ENCODE measurements around the gene ADAMTS16.
"Not testable (repeated sequence)": the region's sequence is repeated elsewhere in the genome, so short reads cannot be mapped to it uniquely, and the experiment has no call there.

Gene ADAMTS16, protein sequence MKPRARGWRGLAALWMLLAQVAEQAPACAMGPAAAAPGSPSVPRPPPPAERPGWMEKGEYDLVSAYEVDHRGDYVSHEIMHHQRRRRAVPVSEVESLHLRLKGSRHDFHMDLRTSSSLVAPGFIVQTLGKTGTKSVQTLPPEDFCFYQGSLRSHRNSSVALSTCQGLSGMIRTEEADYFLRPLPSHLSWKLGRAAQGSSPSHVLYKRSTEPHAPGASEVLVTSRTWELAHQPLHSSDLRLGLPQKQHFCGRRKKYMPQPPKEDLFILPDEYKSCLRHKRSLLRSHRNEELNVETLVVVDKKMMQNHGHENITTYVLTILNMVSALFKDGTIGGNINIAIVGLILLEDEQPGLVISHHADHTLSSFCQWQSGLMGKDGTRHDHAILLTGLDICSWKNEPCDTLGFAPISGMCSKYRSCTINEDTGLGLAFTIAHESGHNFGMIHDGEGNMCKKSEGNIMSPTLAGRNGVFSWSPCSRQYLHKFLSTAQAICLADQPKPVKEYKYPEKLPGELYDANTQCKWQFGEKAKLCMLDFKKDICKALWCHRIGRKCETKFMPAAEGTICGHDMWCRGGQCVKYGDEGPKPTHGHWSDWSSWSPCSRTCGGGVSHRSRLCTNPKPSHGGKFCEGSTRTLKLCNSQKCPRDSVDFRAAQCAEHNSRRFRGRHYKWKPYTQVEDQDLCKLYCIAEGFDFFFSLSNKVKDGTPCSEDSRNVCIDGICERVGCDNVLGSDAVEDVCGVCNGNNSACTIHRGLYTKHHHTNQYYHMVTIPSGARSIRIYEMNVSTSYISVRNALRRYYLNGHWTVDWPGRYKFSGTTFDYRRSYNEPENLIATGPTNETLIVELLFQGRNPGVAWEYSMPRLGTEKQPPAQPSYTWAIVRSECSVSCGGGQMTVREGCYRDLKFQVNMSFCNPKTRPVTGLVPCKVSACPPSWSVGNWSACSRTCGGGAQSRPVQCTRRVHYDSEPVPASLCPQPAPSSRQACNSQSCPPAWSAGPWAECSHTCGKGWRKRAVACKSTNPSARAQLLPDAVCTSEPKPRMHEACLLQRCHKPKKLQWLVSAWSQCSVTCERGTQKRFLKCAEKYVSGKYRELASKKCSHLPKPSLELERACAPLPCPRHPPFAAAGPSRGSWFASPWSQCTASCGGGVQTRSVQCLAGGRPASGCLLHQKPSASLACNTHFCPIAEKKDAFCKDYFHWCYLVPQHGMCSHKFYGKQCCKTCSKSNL

GRCh38 chr5:5139777-5140478, at the start of gene ADAMTS16:
Gene ADAMTS16 (plus strand): TSS chr5:5140330. CDS start chr5:5140468, 138 bp downstream.
- DNase-seq (ENCODE audit: low read depth in 2 of 2), result no peak

DNA sequence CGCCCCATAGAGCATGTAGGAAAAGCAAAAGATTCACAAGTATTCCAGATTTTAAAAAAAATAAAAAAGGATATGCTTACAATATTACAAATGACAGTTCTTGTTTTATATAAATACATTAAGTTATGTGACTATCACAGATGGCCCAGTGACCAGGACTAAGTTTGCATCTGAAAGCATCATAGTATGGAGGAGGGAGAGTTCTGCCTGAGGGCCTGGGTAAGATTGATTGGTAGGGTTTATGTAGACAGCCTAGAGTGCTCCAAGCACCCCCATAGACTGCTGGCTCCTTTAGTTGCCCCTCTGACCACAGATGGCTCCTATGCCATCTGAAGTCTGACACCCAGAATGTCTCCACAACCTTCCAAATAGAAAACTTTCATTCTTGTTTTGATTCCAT, 48.0 kb upstream of the ADAMTS16 start:
- no peak for DNase-seq (ENCODE audit: low read depth in 2 of 2)

GRCh38 chr5:5100635-5101034, 39.5 kb upstream of the ADAMTS16 start:
- DNase-seq (ENCODE audit: low read depth in 2 of 2), result no peak

DNA sequence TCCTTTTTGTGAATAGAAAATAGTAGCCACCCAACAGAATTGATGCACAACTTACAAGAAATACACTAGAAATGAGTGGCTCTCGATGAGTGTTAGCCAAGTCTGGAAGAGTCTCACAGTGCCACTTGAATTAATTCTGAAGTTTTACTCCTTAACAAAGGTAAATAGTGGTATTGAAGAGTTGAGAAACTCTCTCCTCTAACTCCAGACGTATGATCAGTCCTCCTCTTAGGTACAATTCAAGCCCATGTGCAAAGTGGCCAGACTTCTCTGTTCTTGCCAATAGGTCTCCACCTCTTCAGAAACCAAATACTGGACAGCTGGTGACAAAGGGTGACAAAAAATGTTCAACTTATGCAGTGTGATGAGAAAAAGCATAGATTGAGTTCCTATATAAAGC, 38.5 kb upstream of the ADAMTS16 start:
- DNase-seq (ENCODE audit: low read depth in 2 of 2), result no peak

DNA sequence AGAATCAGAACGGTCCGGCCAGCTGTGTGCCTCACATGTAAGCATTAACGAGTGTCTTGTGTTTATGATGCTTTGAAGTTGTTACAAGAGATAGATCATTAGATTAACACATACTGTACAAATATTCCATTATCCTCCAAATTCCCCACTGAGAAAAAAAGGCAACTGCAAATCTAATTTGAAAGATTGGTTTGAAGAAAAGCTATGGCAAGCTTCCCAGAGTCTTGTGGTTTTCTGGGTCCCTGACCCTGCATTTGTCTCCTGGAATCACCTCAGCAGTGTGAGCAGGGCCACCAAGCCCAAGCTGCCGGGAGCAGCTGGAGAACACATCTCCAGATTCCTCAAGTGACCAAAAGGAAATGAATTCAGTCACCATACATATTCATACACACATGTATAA, 36.9 kb upstream of the ADAMTS16 start:
- no peak for DNase-seq (ENCODE audit: low read depth in 2 of 2)

DNA sequence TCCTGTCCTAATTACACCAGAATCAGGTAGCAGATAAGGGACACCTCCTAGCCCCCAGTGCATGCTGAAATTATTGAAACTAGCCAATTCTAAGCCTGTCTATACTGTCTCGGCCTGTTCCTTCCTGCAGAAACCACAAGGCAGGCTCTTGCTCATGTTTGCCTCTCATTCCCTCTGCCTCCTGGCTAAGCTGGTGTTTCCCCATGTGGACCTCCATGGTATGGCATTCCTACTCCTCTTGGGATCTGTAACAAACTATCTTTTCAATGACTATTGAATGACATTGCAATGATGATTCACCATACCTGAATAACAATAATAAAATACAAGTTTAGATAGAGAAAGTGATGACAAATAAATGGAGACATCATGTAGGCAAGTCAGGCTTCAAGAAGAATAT, 35.6 kb upstream of the ADAMTS16 start:
- DNase-seq (ENCODE audit: low read depth in 2 of 2), result no peak

- DNase-seq (ENCODE audit: low read depth in 2 of 2), result no peak
These were observed 34.6 kb upstream of the ADAMTS16 start for GRCh38 chr5:5105531-5105930.

DNA sequence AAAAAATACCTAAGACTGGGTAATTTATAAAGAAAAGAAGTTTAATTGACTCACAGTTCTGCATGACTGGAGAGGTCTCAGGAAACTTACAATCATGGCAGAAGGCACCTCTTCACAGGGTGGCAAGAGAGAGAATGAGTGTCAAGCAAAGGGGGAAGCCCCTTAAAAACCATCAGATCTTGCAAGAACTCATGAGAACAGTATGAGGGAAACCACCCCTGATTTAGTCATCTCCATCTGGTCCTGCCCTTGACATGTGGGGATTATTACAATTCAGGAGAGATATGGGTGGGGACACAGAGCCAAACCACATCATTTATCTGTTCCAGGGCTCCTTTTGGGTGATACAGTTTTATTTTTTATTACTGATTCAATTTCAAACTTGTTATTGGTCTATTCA, 23.2 kb upstream of the ADAMTS16 start:
- no peak for DNase-seq (ENCODE audit: low read depth in 2 of 2)

- no peak for DNase-seq (ENCODE audit: low read depth in 2 of 2)
These were observed 17.4 kb upstream of the ADAMTS16 start for GRCh38 chr5:5122776-5123175.

DNA sequence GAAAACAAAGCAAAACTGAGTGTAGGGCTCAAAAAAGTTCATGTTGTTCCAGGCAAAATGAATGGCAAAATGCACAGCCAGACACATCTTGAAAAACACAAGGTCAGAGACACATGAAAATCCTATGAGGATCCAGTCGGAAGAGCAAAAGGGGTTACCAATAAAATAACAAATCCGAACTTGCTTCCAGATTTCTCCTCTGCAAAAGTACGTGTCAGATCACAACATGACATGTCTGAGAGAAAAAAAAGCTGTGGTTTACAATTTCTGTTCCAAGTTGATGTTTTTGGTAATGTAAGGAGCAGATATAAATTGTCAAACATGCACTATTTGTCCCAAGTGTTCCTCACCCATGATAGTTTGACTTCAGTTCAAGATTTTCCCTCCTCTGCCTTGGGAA, 15.9 kb upstream of the ADAMTS16 start:
- DNase-seq (ENCODE audit: low read depth in 2 of 2), result no peak

GRCh38 chr5:5126444-5126843, 13.7 kb upstream of the ADAMTS16 start:
- DNase-seq (ENCODE audit: low read depth in 2 of 2), result no peak

- DNase-seq (ENCODE audit: low read depth in 2 of 2), result no peak
These were observed 11.4 kb upstream of the ADAMTS16 start for GRCh38 chr5:5128766-5129165.

DNA sequence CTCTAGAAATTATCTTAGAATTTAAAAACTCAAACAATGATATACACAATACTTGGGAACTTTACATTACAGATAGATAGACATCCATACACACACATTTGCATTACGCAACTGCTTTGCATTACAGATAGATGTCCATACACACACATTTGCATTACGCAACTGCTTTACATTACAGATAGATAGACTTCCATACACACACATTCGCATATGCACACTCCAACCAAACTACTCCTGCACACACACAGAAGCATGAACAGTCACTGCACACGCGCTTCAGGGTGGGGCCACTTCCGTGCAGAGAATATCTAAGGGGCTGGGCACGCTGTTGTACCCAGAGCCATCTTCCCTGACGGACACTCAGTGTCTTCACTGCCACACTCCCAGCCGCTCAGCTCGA, 7.9 kb upstream of the ADAMTS16 start:
- no peak for DNase-seq (ENCODE audit: low read depth in 2 of 2)

- DNase-seq (ENCODE audit: low read depth in 2 of 2), result no peak
These were observed 7.3 kb upstream of the ADAMTS16 start for GRCh38 chr5:5132693-5133295.

DNA sequence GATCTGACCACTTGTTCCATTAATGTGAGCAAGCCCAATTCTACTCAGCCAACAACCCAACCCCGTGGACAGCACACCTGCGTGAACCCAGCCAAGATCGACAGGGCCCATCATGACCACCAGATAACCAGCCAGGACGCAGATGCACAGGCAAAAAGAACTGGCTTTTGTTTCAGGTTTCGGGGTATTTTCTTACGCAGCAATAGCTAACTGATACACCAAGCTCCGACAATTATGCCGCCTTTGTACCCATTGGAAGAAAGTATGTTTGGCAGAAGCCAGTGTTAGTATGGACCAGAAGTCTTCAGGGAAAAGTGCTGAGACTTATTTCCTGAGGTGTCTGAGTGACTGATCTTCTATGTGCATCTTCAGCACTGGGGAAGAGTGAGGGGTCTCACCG, 6.0 kb upstream of the ADAMTS16 start:
- no peak for DNase-seq (ENCODE audit: low read depth in 2 of 2)

GRCh38 chr5:5135957-5136676, 4.0 kb upstream of the ADAMTS16 start:
- DNase-seq (ENCODE audit: low read depth in 2 of 2), result no peak

- DNase-seq (ENCODE audit: low read depth in 2 of 2), result not testable (repeated sequence)
These were observed 2.3 kb upstream of the ADAMTS16 start for GRCh38 chr5:5137851-5138250.

DNA sequence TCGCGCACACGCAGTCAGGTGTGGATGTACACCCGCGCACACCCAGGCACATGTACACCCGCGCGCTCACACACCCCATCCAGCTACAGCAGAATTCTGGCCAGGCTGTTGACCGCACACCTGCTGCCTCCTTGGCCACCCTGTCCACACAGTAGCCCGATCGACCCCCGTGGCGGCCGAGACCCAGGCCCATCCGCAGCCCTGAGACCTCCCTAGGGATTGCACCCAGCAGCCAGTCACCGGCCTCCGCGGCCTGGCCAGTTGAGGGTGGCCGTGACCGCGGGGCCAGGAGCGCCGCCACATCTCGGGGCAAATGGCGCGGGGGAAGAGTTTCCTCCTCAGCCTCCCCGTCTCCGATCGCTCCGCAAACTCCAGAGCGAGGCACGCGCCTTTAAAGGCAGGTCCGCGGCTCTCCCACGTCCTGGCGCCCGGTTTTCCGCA, 774 bp upstream of the ADAMTS16 start:
- no peak for DNase-seq (ENCODE audit: low read depth in 2 of 2)

GRCh38 chr5:5140479-5141338, 579 bp downstream of the ADAMTS16 start:
- DNase-seq (ENCODE audit: low read depth in 2 of 2), result no peak

GRCh38 chr5:5141339-5141599, 1.1 kb downstream of the ADAMTS16 start:
- DNase-seq (ENCODE audit: low read depth in 2 of 2), result no peak

Measured in stimulated activated CD8-positive, alpha-beta memory T cell treated with anti-CD3 and anti-CD28 coated beads, Interleukin-7, amount 100 ng/mL, for 1 hour (primary cell).